PFSK-1 (cell line): ENCODE results near the gene KBTBD3.

Source experiments
- FOXP2 ChIP-seq: optimal IDR thresholded peaks from 2 replicates; pipeline ENCODE3; 2011; ENCODE audit warnings: borderline replicate concordance, control low read depth, inconsistent platforms; ENCODE audit not compliant: insufficient read depth; ENCODE audit errors: extremely low read length, extremely low read depth
- POLR2AphosphoS5 ChIP-seq: IDR thresholded peaks from 2 replicates; pipeline ENCODE4 v1.6.1; 2012; ENCODE audit warnings: low read depth, mild to moderate bottlenecking, control low read depth, low read length, moderate library complexity
- SIN3A ChIP-seq: IDR thresholded peaks from 2 replicates; pipeline ENCODE4 v1.6.1; 2012; ENCODE audit warnings: mild to moderate bottlenecking, low read length, moderate library complexity, borderline replicate concordance; ENCODE audit not compliant: insufficient read depth
- TAF1 ChIP-seq: IDR thresholded peaks from 2 replicates; pipeline ENCODE4 v1.6.1; 2012; ENCODE audit warnings: low read length, control low read depth, borderline replicate concordance; ENCODE audit not compliant: insufficient read depth
- TF ChIP-seq, protein P1 (sequence below), 2 experiments: IDR thresholded peaks; 2 replicates each; pipeline versions ENCODE4 v1.6.1 to v1.8.0; 2011 to 2012; ENCODE audit warnings: low read depth in 2 of 2, low read length in 2 of 2, control low read depth in 1 of 2, inconsistent platforms in 1 of 2, mild to moderate bottlenecking in 1 of 2, moderate library complexity in 1 of 2; ENCODE audit not compliant: insufficient read depth in 1 of 2

Gene KBTBD3

DNA sequence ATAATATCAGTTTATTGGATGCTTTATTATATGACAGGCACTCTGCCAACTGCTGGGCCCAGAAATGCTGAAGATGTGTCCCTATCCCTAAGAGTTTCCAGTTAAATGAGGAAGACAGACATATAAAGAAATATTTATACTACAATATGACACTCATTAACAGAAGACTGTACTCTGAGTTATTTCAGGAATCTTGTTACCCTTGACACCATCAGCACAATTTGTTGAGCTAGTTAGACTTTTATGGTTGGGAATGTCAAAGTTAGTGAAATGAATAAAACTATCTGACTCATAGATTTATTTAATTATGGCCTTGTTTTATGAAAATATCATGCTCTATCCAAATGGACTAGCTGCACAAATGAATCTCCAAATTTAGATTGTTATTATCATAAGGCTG is 29.5 kb downstream of the KBTBD3 start:
- TF ChIP-seq SIN3A: no peak
- no peak for TF ChIP-seq TAF1
- no peak for TF ChIP-seq POLR2AphosphoS5
- TF ChIP-seq FOXP2: no peak
- TF ChIP-seq, protein P1, sequence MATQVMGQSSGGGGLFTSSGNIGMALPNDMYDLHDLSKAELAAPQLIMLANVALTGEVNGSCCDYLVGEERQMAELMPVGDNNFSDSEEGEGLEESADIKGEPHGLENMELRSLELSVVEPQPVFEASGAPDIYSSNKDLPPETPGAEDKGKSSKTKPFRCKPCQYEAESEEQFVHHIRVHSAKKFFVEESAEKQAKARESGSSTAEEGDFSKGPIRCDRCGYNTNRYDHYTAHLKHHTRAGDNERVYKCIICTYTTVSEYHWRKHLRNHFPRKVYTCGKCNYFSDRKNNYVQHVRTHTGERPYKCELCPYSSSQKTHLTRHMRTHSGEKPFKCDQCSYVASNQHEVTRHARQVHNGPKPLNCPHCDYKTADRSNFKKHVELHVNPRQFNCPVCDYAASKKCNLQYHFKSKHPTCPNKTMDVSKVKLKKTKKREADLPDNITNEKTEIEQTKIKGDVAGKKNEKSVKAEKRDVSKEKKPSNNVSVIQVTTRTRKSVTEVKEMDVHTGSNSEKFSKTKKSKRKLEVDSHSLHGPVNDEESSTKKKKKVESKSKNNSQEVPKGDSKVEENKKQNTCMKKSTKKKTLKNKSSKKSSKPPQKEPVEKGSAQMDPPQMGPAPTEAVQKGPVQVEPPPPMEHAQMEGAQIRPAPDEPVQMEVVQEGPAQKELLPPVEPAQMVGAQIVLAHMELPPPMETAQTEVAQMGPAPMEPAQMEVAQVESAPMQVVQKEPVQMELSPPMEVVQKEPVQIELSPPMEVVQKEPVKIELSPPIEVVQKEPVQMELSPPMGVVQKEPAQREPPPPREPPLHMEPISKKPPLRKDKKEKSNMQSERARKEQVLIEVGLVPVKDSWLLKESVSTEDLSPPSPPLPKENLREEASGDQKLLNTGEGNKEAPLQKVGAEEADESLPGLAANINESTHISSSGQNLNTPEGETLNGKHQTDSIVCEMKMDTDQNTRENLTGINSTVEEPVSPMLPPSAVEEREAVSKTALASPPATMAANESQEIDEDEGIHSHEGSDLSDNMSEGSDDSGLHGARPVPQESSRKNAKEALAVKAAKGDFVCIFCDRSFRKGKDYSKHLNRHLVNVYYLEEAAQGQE (IDR thresholded peaks at IDR 0.05; ENCODE audit: insufficient read depth in 1 of 2, low read depth in 2 of 2, low read length in 2 of 2): no peak

- TF ChIP-seq TAF1: no peak
Measured at GRCh38 chr11:106043540-106043939, 33.6 kb downstream of the KBTBD3 start.

GRCh38 chr11:106032861-106033260 is 44.3 kb downstream of the KBTBD3 start:
- TF ChIP-seq FOXP2: no peak
- TF ChIP-seq, protein P1 (IDR thresholded peaks at IDR 0.05; ENCODE audit: insufficient read depth in 1 of 2, low read depth in 2 of 2, low read length in 2 of 2): no peak
- no peak for TF ChIP-seq TAF1
- no peak for TF ChIP-seq POLR2AphosphoS5
- no peak for TF ChIP-seq SIN3A

DNA sequence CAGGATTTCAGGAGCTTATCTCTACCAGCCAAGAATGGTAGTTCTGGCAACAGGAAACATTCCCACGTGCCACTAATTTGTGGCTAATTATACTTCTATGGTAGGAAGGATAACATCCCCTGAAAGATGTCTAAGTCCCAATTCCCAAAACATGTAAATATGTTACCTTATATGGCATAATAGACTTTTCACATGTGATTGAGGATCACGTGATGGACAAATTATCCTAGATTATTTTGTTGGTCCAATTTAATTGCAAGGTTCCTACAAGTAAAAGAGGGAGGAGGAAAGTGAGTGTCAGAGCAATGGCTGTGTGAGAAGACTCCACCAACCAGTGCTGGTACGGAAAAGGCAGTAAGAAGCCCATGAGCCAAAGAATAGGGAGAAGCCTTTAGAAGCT is 45.2 kb downstream of the KBTBD3 start:
- TF ChIP-seq, protein P1 (IDR thresholded peaks at IDR 0.05; ENCODE audit: insufficient read depth in 1 of 2, low read depth in 2 of 2, low read length in 2 of 2): no peak
- TF ChIP-seq POLR2AphosphoS5: no peak
- no peak for TF ChIP-seq SIN3A
- no peak for TF ChIP-seq FOXP2
- no peak for TF ChIP-seq TAF1

DNA sequence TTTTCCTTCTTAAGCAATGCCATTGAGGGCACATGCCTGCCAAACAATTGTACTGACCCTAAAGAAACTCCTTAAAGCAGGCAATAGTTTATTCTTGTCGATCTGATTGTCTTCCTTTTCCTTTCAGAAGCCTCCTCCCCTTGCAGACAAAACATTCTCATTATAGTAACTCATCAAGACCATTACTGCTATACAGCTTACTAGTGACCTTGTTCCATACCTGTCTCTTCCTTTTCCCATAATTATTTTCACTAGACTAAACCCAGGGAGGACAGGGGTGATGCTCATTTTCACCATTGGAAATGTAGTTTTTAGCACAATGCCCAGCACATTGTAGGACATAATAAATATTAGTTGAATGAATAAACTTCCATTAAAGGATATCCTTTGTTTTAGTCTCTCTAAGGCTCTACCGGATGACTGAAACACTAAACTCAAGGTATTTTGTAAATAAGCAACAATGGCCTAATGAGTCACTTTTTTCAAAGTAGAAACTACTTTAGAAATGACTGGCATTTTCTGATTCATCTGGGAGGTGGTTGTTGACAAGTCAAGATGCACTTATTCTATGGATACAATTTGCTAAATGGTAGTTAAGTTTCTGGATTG is 45.8 kb downstream of the KBTBD3 start:
- TF ChIP-seq TAF1 (no peak), FOXP2 (no peak), SIN3A (no peak), POLR2AphosphoS5 (no peak)
- TF ChIP-seq, protein P1 (IDR thresholded peaks at IDR 0.05; ENCODE audit: insufficient read depth in 1 of 2, low read depth in 2 of 2, low read length in 2 of 2): no peak
